Prostate gland (tissue), 2 donors: Measurements from ENCODE around the gene SIAH2. TPM values are rescaled to one million over a fixed set of nuclear protein-coding genes. Genes with fewer than 3 reads are reported as not detected.

Source experiments
- DNase-seq: peaks from one replicate; pipeline ENCODE4 v3.0.0-alpha.2; 2019; ENCODE audit warnings: low spot score
- H3K27ac ChIP-seq, 2 donors: fragments of 200-600 bp; sonication (generic); 2 replicates each; pipeline ENCODE4 v1.5.1; 2017 to 2019
- H3K27me3 ChIP-seq: fragments of 200-600 bp; sonication (generic); replicated peaks from 2 replicates; pipeline ENCODE4 v1.5.1; 2019; ENCODE audit not compliant: insufficient read depth
- H3K36me3 ChIP-seq, 2 donors: fragments of 200-600 bp; sonication (generic); 1 replicate in 1 of 2; 2 replicates in 1 of 2; pipeline versions ENCODE4 v1.5.1 to v1.8.1; 2017 to 2019
- H3K4me1 ChIP-seq: fragments of 200-600 bp; sonication (generic); replicated peaks from 2 replicates; pipeline ENCODE4 v1.5.1; 2019
- H3K4me3 ChIP-seq, 2 donors: fragments of 200-600 bp; sonication (generic); 2 replicates each; pipeline ENCODE4 v1.5.1; 2017 to 2019
- H3K9me3 ChIP-seq: fragments of 200-600 bp; sonication (generic); 2 replicates; pipeline ENCODE4 v1.5.1; 2017
- CTCF ChIP-seq, 4 experiments: fragments of 200-600 bp in 2 of 4; fragments of 450-650 bp in 2 of 4; sonication (generic) in 2 of 4; IDR thresholded peaks; 1 replicate in 3 of 4; 2 replicates in 1 of 4; pipeline ENCODE4 v1.5.1; 2016 to 2019; ENCODE audit warnings: antibody characterized with exemption in 4 of 4, mild to moderate bottlenecking in 2 of 4, moderate library complexity in 2 of 4
- POLR2A ChIP-seq: fragments of 450-650 bp; IDR thresholded peaks from one replicate; pipeline ENCODE4 v1.6.1; 2016; ENCODE audit warnings: antibody characterized with exemption, mild to moderate bottlenecking
- POLR2AphosphoS5 ChIP-seq: sonication (generic); formaldehyde crosslinking; IDR thresholded peaks from one replicate; pipeline ENCODE4 v1.6.1; 2017; ENCODE audit warnings: antibody characterized with exemption
- WGBS: methylation state at CpG from one replicate; pipeline ENCODE4 v1.1.5; 2018; 5-methylcytosine and 5-hydroxymethylcytosine counted together
- intact Hi-C: fragments of 100-400 bp; cut with DNase I; formaldehyde crosslinking; loops from one replicate; pipeline ENCODE4 v1.14.2; 2022
- total RNA-seq, 2 donors: library from RNA; depleted of rRNA; stranded (reverse); fragments of >200 nt; gene quantifications; one replicate each; pipeline ENCODE4 v1.1.0, GENCODE V29; 2016

Gene SIAH2
- total RNA-seq, 2 donors from 2014 or later: 47.4 to 48.9 TPM

GRCh38 chr3:150755902-150756301 is 7.1 kb downstream of the SIAH2 start:
- intact Hi-C loops: no loop called here
- TF ChIP-seq POLR2A: no peak
- TF ChIP-seq POLR2AphosphoS5: no peak
- TF ChIP-seq CTCF (IDR thresholded peaks at IDR 0.05): no peak
- no peaks in the 10 kb centered on the region for H3K9me3 ChIP-seq

GRCh38 chr3:150754896-150755295 is 8.1 kb downstream of the SIAH2 start:
- Histone ChIP-seq H3K4me3 (no peak overlapping the region), H3K27me3 (no peaks in the 10 kb centered on the region), H3K4me1 (peaks cover 14% of the 10 kb centered on the region), H3K36me3 (no peaks in the 10 kb centered on the region), H3K9me3 (no peaks in the 10 kb centered on the region), H3K27ac (no peak overlapping the region)
- TF ChIP-seq POLR2A: no peak
- TF ChIP-seq CTCF (IDR thresholded peaks at IDR 0.05): no peak
- DNase-seq: no peak
- intact Hi-C loops: no loop called here
- WGBS: 62% methylated on average over 3 of the region's 3 CpGs

More at GRCh38 chr3:150755902-150756301, 7.1 kb downstream of the SIAH2 start:
- H3K4me3 ChIP-seq: no peak overlapping the region
- H3K36me3 ChIP-seq: no peaks in the 10 kb centered on the region
- no peak for DNase-seq
- 88% methylated on average over 3 of the region's 3 CpGs for whole genome bisulfite sequencing
- peaks cover 16% of the 10 kb centered on the region for H3K4me1 ChIP-seq
- H3K27me3 ChIP-seq: no peaks in the 10 kb centered on the region
- H3K27ac ChIP-seq: peak overlapping the region; percentile 4 to 100

- Histone ChIP-seq H3K27me3 (no peaks in the 10 kb centered on the region), H3K4me1 (peaks cover 12% of the 10 kb centered on the region), H3K9me3 (no peaks in the 10 kb centered on the region), H3K36me3 (no peaks in the 10 kb centered on the region), H3K4me3 (no peak overlapping the region), H3K27ac (peak overlapping the region; percentile 59 to 84)
- peak; percentile 90 for TF ChIP-seq POLR2AphosphoS5
- no peak for TF ChIP-seq CTCF (IDR thresholded peaks at IDR 0.05)
- no peak for TF ChIP-seq POLR2A
- 25% methylated on average over 2 of the region's 2 CpGs for WGBS
- intact Hi-C loops: no loop called here
- peak; percentile 76 for DNase-seq
Measured at GRCh38 chr3:150751781-150752263, 11.1 kb downstream of the SIAH2 start.

GRCh38 chr3:150749255-150749654 is 13.7 kb downstream of the SIAH2 start:
- no peaks in the 10 kb centered on the region for H3K9me3 ChIP-seq
- H3K36me3 ChIP-seq: no peaks in the 10 kb centered on the region
- no peak overlapping the region for H3K4me3 ChIP-seq
- no peak overlapping the region for H3K27ac ChIP-seq
- intact Hi-C loops: no loop called here
- peaks cover 5% of the 10 kb centered on the region for H3K4me1 ChIP-seq
- no peaks in the 10 kb centered on the region for H3K27me3 ChIP-seq
- TF ChIP-seq CTCF (IDR thresholded peaks at IDR 0.05): no peak
- no peak for DNase-seq
- WGBS: 91% methylated on average over 6 of the region's 6 CpGs

GRCh38 chr3:150748684-150749047 is 14.3 kb downstream of the SIAH2 start:
- intact Hi-C loops: no loop called here
- no peak for TF ChIP-seq POLR2A
- TF ChIP-seq CTCF (IDR thresholded peaks at IDR 0.05): no peak
- no peak for TF ChIP-seq POLR2AphosphoS5
- H3K4me1 ChIP-seq: peaks cover 5% of the 10 kb centered on the region
- no peak for DNase-seq
- no peaks in the 10 kb centered on the region for H3K36me3 ChIP-seq
- H3K4me3 ChIP-seq: no peak overlapping the region
- no peaks in the 10 kb centered on the region for H3K27me3 ChIP-seq
- no peaks in the 10 kb centered on the region for H3K9me3 ChIP-seq
- WGBS: 56% methylated on average over 1 of the region's 1 CpG
- peak overlapping the region in 1 of 2 donors; percentile 72 for H3K27ac ChIP-seq
